IMR-90 (cell line): Measurements from ENCODE around the gene HSFX2. TPM values are rescaled to one million over a fixed set of nuclear protein-coding genes. Genes with fewer than 3 reads are reported as not detected.

Experiments used
- ATAC-seq: fragments of 200-7000 bp; cut with Tn5 transposase; 2 replicates; pipeline ENCODE4 v1.9.1; 2020; ENCODE audit warnings: low read depth, mild to moderate bottlenecking, moderate library complexity
- BruUV-seq: library from RNA; stranded (reverse); fragments of 400-500 nt; replicated peaks from 2 replicates; lab custom pipeline; 2021; lab: Mats Ljungman, UMichigan
- CTCF ChIA-PET: fragments of 300-600 bp; formaldehyde crosslinking; extraction: SDS; loops from one replicate; lab custom pipeline; 2021; ENCODE audit warnings: antibody characterized with exemption; lab: Yijun Ruan, JAX
- POLR2A ChIA-PET: fragments of 300-600 bp; sonication (Branson Sonifier 250); formaldehyde crosslinking; loops from one replicate; lab custom pipeline; 2022; ENCODE audit warnings: antibody characterized with exemption; ENCODE audit not compliant: unreplicated experiment; lab: Charles Lee
- DNase-seq: peaks from one replicate; pipeline ENCODE4 v3.0.0; 2013
- H2AFZ ChIP-seq: replicated peaks from 2 replicates; pipeline ENCODE3; 2013; ENCODE audit warnings: low read length, mild to moderate bottlenecking; ENCODE audit not compliant: poor library complexity
- H2AK5ac ChIP-seq: 2 replicates; pipeline ENCODE4 v1.6.1; 2013; ENCODE audit warnings: low read depth, low read length, inconsistent platforms
- H2AK9ac ChIP-seq: replicated peaks from 2 replicates; pipeline ENCODE3; 2013; ENCODE audit warnings: mild to moderate bottlenecking, low read depth, low read length, moderate library complexity; ENCODE audit not compliant: poor library complexity
- H2BK120ac ChIP-seq: 2 replicates; pipeline ENCODE4 v1.6.1; 2013; ENCODE audit warnings: low read depth, low read length, inconsistent platforms
- H2BK15ac ChIP-seq: 3 replicates; pipeline ENCODE4 v1.6.1; 2013; ENCODE audit warnings: low read depth, low read length, inconsistent platforms
- H2BK20ac ChIP-seq: 2 replicates; pipeline ENCODE4 v1.6.1; 2013; ENCODE audit warnings: low read depth, mild to moderate bottlenecking, inconsistent platforms, low read length, moderate library complexity
- H2BK5ac ChIP-seq: 2 replicates; pipeline ENCODE4 v1.6.1; 2013; ENCODE audit warnings: mild to moderate bottlenecking, low read depth, low read length, inconsistent platforms; ENCODE audit not compliant: poor library complexity, severe bottlenecking
- H3K14ac ChIP-seq: replicated peaks from 2 replicates; pipeline ENCODE4 v1.6.1; 2013; ENCODE audit warnings: low read depth, low read length, inconsistent platforms
- H3K18ac ChIP-seq: 2 replicates; pipeline ENCODE4 v1.6.1; 2013; ENCODE audit warnings: low read depth, low read length, control low read depth
- H3K23ac ChIP-seq: 2 replicates; pipeline ENCODE4 v1.6.1; 2013; ENCODE audit warnings: low read depth, low read length, inconsistent platforms
- H3K27ac ChIP-seq: 2 replicates; pipeline ENCODE4 v1.5.1; 2013; ENCODE audit warnings: mild to moderate bottlenecking, control low read depth, low read length; ENCODE audit not compliant: insufficient read depth
- H3K27me3 ChIP-seq: 2 replicates; pipeline ENCODE4 v1.6.1; 2013; ENCODE audit warnings: low read length; ENCODE audit not compliant: control insufficient read depth, insufficient read depth
- H3K36me3 ChIP-seq: 2 replicates; pipeline ENCODE4 v1.6.1; 2013; ENCODE audit warnings: low read length, mixed read lengths; ENCODE audit not compliant: control insufficient read depth, insufficient read depth
- H3K4ac ChIP-seq: 2 replicates; pipeline ENCODE4 v1.6.1; 2013; ENCODE audit warnings: low read depth, low read length, inconsistent platforms
- H3K4me1 ChIP-seq: 2 replicates; pipeline ENCODE4 v1.6.1; 2013; ENCODE audit warnings: low read length, mixed read lengths; ENCODE audit not compliant: control insufficient read depth, insufficient read depth
- H3K4me2 ChIP-seq: 2 replicates; pipeline ENCODE4 v1.6.1; 2013; ENCODE audit warnings: low read depth, mild to moderate bottlenecking, control low read depth, low read length, moderate library complexity
- H3K4me3 ChIP-seq: 2 replicates; pipeline ENCODE4 v1.5.1; 2013; ENCODE audit warnings: low read depth, mild to moderate bottlenecking, control low read depth, low read length, moderate library complexity; ENCODE audit not compliant: insufficient read depth
- H3K56ac ChIP-seq: 2 replicates; pipeline ENCODE4 v1.6.1; 2013; ENCODE audit warnings: low read length, inconsistent platforms; ENCODE audit not compliant: insufficient read depth; ENCODE audit errors: extremely low read depth
- H3K79me1 ChIP-seq, 2 experiments: 2 replicates each; pipeline ENCODE4 v1.6.1; 2013; ENCODE audit warnings: low read length in 2 of 2, inconsistent platforms in 1 of 2, low read depth in 1 of 2
- H3K9ac ChIP-seq: 2 replicates; pipeline ENCODE4 v1.6.1; 2013; ENCODE audit warnings: low read depth, low read length, control low read depth
- H3K9me1 ChIP-seq: 2 replicates; pipeline ENCODE4 v1.6.1; 2013; ENCODE audit warnings: low read length, inconsistent platforms; ENCODE audit not compliant: insufficient read depth
- H3K9me3 ChIP-seq: 2 replicates; pipeline ENCODE4 v1.6.1; 2013; ENCODE audit warnings: low read length; ENCODE audit not compliant: control insufficient read depth, insufficient read depth
- H4K20me1 ChIP-seq: 2 replicates; pipeline ENCODE4 v1.6.1; 2013; ENCODE audit warnings: low read length, inconsistent platforms; ENCODE audit not compliant: insufficient read depth
- H4K5ac ChIP-seq: 2 replicates; pipeline ENCODE4 v1.6.1; 2013; ENCODE audit warnings: mild to moderate bottlenecking, low read depth, low read length, control low read depth
- H4K8ac ChIP-seq, 2 experiments: 2 replicates each; pipeline ENCODE4 v1.6.1; 2013; ENCODE audit warnings: low read depth in 2 of 2, low read length in 2 of 2, control low read depth in 1 of 2, inconsistent platforms in 1 of 2
- H4K91ac ChIP-seq: 2 replicates; pipeline ENCODE4 v1.6.1; 2013; ENCODE audit warnings: low read depth, low read length, inconsistent platforms; ENCODE audit not compliant: insufficient read depth
- BHLHE40 ChIP-seq: fragments of 150-350 bp; IDR thresholded peaks from 2 replicates; pipeline ENCODE4 v1.6.1; 2016; ENCODE audit warnings: mild to moderate bottlenecking, low read depth, low read length
- CEBPB ChIP-seq: IDR thresholded peaks from 2 replicates; pipeline ENCODE4 v1.6.1; 2012; ENCODE audit warnings: low read depth, low read length, improper control_type of control experiment
- CHD1 ChIP-seq: IDR thresholded peaks from 2 replicates; pipeline ENCODE4 v1.6.1; 2012; ENCODE audit warnings: low read depth, low read length, improper control_type of control experiment
- FOS ChIP-seq: fragments of 150-350 bp; IDR thresholded peaks from 2 replicates; pipeline ENCODE4 v1.6.1; 2016; ENCODE audit warnings: low read depth, low read length
- MAFK ChIP-seq: IDR thresholded peaks from 2 replicates; pipeline ENCODE4 v1.6.1; 2012; ENCODE audit warnings: low read depth, low read length, improper control_type of control experiment
- MAZ ChIP-seq: IDR thresholded peaks from 2 replicates; pipeline ENCODE4 v1.6.1; 2012; ENCODE audit warnings: low read depth, mild to moderate bottlenecking, low read length, improper control_type of control experiment, moderate library complexity, borderline replicate concordance
- MXI1 ChIP-seq: IDR thresholded peaks from 2 replicates; pipeline ENCODE4 v1.6.1; 2012; ENCODE audit warnings: low read depth, mild to moderate bottlenecking, low read length, moderate library complexity, borderline replicate concordance
- NFE2L2 ChIP-seq: fragments of 150-350 bp; IDR thresholded peaks from 2 replicates; pipeline ENCODE4 v1.6.1; 2016; ENCODE audit warnings: low read depth, mild to moderate bottlenecking, low read length
- POLR2A ChIP-seq: IDR thresholded peaks from 2 replicates; pipeline ENCODE4 v1.6.1; 2012; ENCODE audit warnings: mild to moderate bottlenecking, low read depth, low read length
- RAD21 ChIP-seq: IDR thresholded peaks from 2 replicates; pipeline ENCODE4 v1.6.1; 2012; ENCODE audit warnings: low read length, improper control_type of control experiment
- RCOR1 ChIP-seq: IDR thresholded peaks from 2 replicates; pipeline ENCODE4 v1.6.1; 2012; ENCODE audit warnings: mild to moderate bottlenecking, low read length, improper control_type of control experiment; ENCODE audit not compliant: insufficient replicate concordance
- RFX5 ChIP-seq: IDR thresholded peaks from 2 replicates; pipeline ENCODE4 v1.8.0; 2012; ENCODE audit warnings: low read depth, mild to moderate bottlenecking, low read length, moderate library complexity
- SMC3 ChIP-seq: fragments of 150-350 bp; IDR thresholded peaks from 2 replicates; pipeline ENCODE4 v1.6.1; 2016; ENCODE audit warnings: low read depth, mild to moderate bottlenecking, antibody characterized with exemption, low read length, moderate library complexity
- WGBS, 2 experiments: methylation state at CpG; one replicate each; pipeline versions ENCODE4 v1.1.5 to v1.1.7; 2013; ENCODE audit warnings: missing lambda C conversion rate in 2 of 2; ENCODE audit not compliant: insufficient read length in 1 of 2; ENCODE audit errors: extremely low coverage in 2 of 2; 5-methylcytosine and 5-hydroxymethylcytosine counted together
- dilution Hi-C: fragments of 300-500 bp; cut with HindIII; formaldehyde crosslinking; loops from one replicate; pipeline ENCODE4 v1.14.3; 2018; ENCODE audit warnings: low sequenced_read_pairs; ENCODE audit not compliant: unreplicated experiment
- in situ Hi-C: fragments of 300-500 bp; cut with MboI; formaldehyde crosslinking; loops from 3 replicates; pipeline ENCODE4 v1.14.3; 2019; ENCODE audit warnings: low sequenced_read_pairs, inconsistent platforms, mixed read lengths
- intact Hi-C: fragments of 100-400 bp; cut with micrococcal nuclease; formaldehyde crosslinking; loops from 2 replicates; pipeline ENCODE4 v1.10.0; 2022
- polyA plus RNA-seq, 3 experiments: library from polyadenylated mRNA; depleted of rRNA; stranded (reverse); fragments of >200 nt; gene quantifications; 2 replicates each; pipeline ENCODE4 v1.2.3, GENCODE V29; 2012; ENCODE audit warnings: low replicate concordance in 1 of 3
- total RNA-seq: library from RNA; depleted of rRNA; stranded (reverse); fragments of >200 nt; gene quantifications from 2 replicates; pipeline ENCODE4 v1.2.3, GENCODE V29; 2012
- TF ChIP-seq, protein P1 (sequence below): conservative IDR thresholded peaks from 2 replicates; pipeline ENCODE4 v1.5.1; 2012; ENCODE audit warnings: mild to moderate bottlenecking, low read depth, low read length, improper control_type of control experiment
- TF ChIP-seq, protein P2 (sequence below): fragments of 150-350 bp; IDR thresholded peaks from 2 replicates; pipeline ENCODE4 v1.6.1; 2017; ENCODE audit warnings: mild to moderate bottlenecking, antibody characterized with exemption, low read length, low read depth
- TF ChIP-seq, protein P3 (sequence below): fragments of 150-350 bp; IDR thresholded peaks from 2 replicates; pipeline ENCODE4 v1.6.1; 2016; ENCODE audit warnings: low read depth, mild to moderate bottlenecking, low read length, moderate library complexity, borderline replicate concordance

HSFX2 gene
- total and polyA plus RNA-seq, 2 of the 4 experiments (the other 2 are of a cell fraction): 0.36 TPM; not detected in 1

DNA sequence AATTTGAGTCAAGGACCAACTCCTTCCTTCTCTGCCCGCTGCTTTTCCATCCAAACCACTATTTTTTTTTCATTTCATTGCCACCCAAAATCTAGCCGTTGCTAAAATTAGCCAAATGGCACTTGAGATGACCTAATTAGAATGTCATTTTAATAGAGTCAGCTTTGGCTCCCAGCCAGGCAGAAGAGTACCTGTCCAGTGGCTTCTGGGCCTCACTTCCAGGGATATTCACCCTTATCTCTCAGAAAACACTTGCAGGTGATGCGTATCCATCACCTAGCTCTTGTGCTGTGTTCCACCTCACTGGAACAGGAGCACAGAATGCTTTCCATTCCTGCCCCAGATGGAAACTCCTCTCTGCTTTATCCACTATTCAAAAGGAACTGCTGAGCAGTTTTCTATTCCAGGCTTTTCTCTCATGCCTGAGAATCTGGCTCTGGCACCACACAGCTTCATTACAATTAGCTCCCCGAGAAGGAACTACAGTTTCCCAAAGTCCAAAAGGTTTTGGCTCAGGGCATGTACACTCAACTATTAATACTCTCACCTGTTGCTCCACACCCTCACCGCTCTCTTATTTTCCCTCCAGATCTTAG lies 26.3 kb downstream of the HSFX2 start:
- Histone ChIP-seq H3K4me1 (no peaks in the 10 kb centered on the region), H3K9ac (no peak overlapping the region), H4K8ac (no peak overlapping the region), H2AK5ac (no peak overlapping the region), H3K4ac (no peak overlapping the region), H3K9me1 (no peaks in the 10 kb centered on the region), H4K20me1 (no peaks in the 10 kb centered on the region), H2BK20ac (no peak overlapping the region), H3K9me3 (no peaks in the 10 kb centered on the region), H2AK9ac (no peak overlapping the region), H4K91ac (no peak overlapping the region), H2AFZ (no peak overlapping the region), H3K23ac (no peak overlapping the region), H3K27ac (no peak overlapping the region), H2BK15ac (no peak overlapping the region), H3K4me2 (no peak overlapping the region), H2BK120ac (no peak overlapping the region), H3K56ac (no peak overlapping the region), H4K5ac (no peak overlapping the region), H3K4me3 (no peak overlapping the region), H3K27me3 (peaks cover 5% of the 10 kb centered on the region), H3K18ac (no peak overlapping the region), H3K79me1 (no peaks in the 10 kb centered on the region), H3K36me3 (no peaks in the 10 kb centered on the region), H2BK5ac (no peak overlapping the region), H3K14ac (no peak overlapping the region)
- POLR2A ChIA-PET: no interaction called here
- ATAC-seq (no peak), DNase-seq (no peak)
- CTCF ChIA-PET: interaction anchor here (0.6 kb wide), 1 partner anchor 70 kb away, joined by 3 read pairs; no protein-coding TSS in a partner anchor
- TF ChIP-seq SMC3 (no peak), RFX5 (no peak), RAD21 (no peak), MAZ (no peak), MAFK (no peak), POLR2A (no peak), NFE2L2 (no peak), CHD1 (no peak), BHLHE40 (no peak), CEBPB (no peak), FOS (no peak), MXI1 (no peak), RCOR1 (no peak)
- TF ChIP-seq, protein P1, sequence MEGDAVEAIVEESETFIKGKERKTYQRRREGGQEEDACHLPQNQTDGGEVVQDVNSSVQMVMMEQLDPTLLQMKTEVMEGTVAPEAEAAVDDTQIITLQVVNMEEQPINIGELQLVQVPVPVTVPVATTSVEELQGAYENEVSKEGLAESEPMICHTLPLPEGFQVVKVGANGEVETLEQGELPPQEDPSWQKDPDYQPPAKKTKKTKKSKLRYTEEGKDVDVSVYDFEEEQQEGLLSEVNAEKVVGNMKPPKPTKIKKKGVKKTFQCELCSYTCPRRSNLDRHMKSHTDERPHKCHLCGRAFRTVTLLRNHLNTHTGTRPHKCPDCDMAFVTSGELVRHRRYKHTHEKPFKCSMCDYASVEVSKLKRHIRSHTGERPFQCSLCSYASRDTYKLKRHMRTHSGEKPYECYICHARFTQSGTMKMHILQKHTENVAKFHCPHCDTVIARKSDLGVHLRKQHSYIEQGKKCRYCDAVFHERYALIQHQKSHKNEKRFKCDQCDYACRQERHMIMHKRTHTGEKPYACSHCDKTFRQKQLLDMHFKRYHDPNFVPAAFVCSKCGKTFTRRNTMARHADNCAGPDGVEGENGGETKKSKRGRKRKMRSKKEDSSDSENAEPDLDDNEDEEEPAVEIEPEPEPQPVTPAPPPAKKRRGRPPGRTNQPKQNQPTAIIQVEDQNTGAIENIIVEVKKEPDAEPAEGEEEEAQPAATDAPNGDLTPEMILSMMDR: no peak
- TF ChIP-seq, protein P2, sequence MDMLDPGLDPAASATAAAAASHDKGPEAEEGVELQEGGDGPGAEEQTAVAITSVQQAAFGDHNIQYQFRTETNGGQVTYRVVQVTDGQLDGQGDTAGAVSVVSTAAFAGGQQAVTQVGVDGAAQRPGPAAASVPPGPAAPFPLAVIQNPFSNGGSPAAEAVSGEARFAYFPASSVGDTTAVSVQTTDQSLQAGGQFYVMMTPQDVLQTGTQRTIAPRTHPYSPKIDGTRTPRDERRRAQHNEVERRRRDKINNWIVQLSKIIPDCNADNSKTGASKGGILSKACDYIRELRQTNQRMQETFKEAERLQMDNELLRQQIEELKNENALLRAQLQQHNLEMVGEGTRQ: no peak
- TF ChIP-seq, protein P3, sequence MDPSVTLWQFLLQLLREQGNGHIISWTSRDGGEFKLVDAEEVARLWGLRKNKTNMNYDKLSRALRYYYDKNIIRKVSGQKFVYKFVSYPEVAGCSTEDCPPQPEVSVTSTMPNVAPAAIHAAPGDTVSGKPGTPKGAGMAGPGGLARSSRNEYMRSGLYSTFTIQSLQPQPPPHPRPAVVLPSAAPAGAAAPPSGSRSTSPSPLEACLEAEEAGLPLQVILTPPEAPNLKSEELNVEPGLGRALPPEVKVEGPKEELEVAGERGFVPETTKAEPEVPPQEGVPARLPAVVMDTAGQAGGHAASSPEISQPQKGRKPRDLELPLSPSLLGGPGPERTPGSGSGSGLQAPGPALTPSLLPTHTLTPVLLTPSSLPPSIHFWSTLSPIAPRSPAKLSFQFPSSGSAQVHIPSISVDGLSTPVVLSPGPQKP: no peak
- BruUV-seq: no TSS peak
- in situ Hi-C loops (no loop called here), dilution Hi-C loops (no loop called here), intact Hi-C loops (no loop called here)
- whole genome bisulfite sequencing, 2 experiments: 53% methylated on average over 3 of the region's 5 CpGs; no CpG with 5 or more reads in 1 of the 2 experiments
